Measurements from ENCODE around the gene WNT7A.
"Not testable (repeated sequence)": the region's sequence is repeated elsewhere in the genome, so short reads cannot be mapped to it uniquely, and the experiment has no call there.

- TF ChIP-seq POLR2A, CTCF, POLR2AphosphoS5 (IDR thresholded peaks at IDR 0.05): not testable (repeated sequence)
Measured at GRCh38 chr3:13856628-13857027, 23.2 kb downstream of the WNT7A start.

Measured in prostate gland (tissue), 2 donors.